Activated naive CD4-positive, alpha-beta T cell treated with anti-CD3 and anti-CD28 coated beads, Interleukin-2, amount 50 U/mL, for 24 hours (primary cell): ENCODE measurements around the gene KREMEN1.
"Not testable (repeated sequence)": the region's sequence is repeated elsewhere in the genome, so short reads cannot be mapped to it uniquely, and the experiment has no call there.

ENCODE experiments used
- H3K27ac Mint-ChIP-seq: one replicate; pipeline ENCODE4 v1.8.0; 2021; ENCODE audit warnings: mild to moderate bottlenecking, mixed read lengths
- H3K27me3 Mint-ChIP-seq: one replicate; pipeline ENCODE4 v1.8.0; 2021; ENCODE audit warnings: mixed read lengths
- H3K36me3 Mint-ChIP-seq: one replicate; pipeline ENCODE4 v1.8.0; 2021; ENCODE audit warnings: mixed read lengths
- H3K4me1 Mint-ChIP-seq: one replicate; pipeline ENCODE4 v1.8.0; 2021; ENCODE audit warnings: mixed read lengths
- H3K4me3 Mint-ChIP-seq: one replicate; pipeline ENCODE4 v1.8.0; 2021; ENCODE audit warnings: mild to moderate bottlenecking, mixed read lengths
- H3K9me3 Mint-ChIP-seq: one replicate; pipeline ENCODE4 v1.8.0; 2021; ENCODE audit warnings: mixed read lengths

The KREMEN1 gene

DNA sequence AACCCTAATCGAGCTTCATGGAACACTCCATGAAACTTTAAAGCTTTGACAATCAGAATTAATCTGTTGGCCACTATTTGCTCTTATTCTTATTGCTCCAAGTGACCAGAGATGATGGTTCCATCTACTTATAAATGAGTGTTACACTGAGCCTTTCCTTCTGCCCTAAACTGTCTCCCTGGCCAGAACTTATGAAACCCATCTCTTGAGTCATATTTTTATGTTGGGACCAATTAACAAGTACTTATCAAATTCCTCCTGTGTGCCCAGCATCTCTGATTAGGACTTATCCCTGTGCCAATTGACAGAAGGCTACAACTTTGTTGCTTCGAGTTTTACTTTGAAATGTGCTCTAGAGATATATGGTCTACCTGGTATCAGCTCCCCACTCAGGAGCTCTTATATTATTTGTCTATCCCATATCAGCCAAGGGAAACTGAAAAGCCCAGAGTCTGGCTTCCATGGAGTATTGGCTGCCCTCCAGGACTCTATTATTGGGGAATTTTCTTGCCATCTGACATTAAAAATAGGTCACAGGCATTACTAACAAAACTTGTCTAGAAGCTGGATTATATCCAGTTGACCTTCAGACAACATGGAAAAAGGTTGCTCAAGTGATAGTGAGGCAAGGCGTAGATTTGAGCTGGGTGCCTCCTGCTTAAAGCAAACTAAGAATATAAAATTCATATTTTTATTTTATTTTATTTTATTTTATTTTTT is 8.8 kb downstream of the KREMEN1 start:
- Mint-ChIP-seq H3K27ac (no peak overlapping the region), H3K4me1 (no peaks in the 10 kb centered on the region), H3K9me3 (no peaks in the 10 kb centered on the region), H3K4me3 (no peak overlapping the region), H3K27me3 (peaks cover 17% of the 10 kb centered on the region), H3K36me3 (no peaks in the 10 kb centered on the region)

DNA sequence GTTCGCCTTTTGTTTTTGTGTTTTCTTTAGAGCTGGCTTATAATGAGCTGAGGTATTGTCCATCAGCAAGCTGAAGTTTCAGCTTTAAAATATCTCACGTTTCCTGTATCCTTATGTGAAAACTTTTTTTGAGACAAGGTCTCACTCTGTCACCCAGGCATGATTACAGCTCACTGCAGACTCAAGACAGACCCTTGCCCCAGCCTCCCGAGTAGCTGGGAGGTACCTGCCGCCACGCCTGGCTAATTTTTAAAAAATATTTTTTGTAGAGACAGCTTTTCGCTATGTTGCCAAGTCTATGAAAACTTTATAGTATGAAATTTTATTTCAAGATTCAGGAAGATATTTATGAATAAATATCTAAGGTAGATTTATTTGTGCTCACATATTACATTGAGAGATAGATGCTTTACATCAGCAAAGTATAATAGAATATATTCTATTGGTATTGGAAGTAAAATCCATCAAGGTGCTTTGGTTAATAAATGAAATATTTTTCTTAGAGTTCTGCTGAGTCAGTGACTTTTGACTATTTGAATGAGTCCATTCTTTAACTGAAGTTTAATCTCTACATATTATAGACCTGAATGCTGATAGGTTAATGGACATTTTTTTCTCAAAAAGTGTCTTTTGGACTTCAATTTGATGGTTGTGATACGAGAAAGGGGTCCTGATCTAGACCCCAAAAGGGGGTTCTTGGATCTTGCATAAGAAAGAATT is 10.2 kb downstream of the KREMEN1 start:
- Mint-ChIP-seq H3K36me3 (no peaks in the 10 kb centered on the region), H3K9me3 (no peaks in the 10 kb centered on the region), H3K27ac (no peak overlapping the region), H3K4me1 (no peaks in the 10 kb centered on the region), H3K27me3 (peaks cover 17% of the 10 kb centered on the region), H3K4me3 (no peak overlapping the region)

DNA sequence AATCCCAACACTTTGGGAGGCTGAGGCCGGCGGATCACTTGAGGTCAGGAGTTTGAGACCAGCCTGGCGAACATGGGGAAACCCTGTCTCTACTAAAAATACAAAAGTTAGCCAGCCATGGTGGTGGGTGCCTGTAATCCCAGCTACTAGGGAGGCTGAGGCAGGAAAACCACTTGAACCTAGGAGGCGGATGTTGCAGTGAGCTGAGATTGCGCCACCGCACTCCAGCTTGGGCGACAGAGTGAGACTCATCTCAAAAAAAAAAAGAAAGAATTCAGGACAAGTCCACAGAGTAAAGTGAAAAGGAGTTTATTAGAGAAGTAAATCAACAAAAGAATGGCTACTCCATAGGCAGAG is 10.7 kb downstream of the KREMEN1 start:
- H3K36me3 Mint-ChIP-seq, H3K4me1 Mint-ChIP-seq, H3K27ac Mint-ChIP-seq, H3K9me3 Mint-ChIP-seq, H3K4me3 Mint-ChIP-seq: not testable (repeated sequence)
- H3K27me3 Mint-ChIP-seq: peaks cover 14% of the 10 kb centered on the region

GRCh38 chr22:29083933-29084591 is 11.2 kb downstream of the KREMEN1 start:
- Mint-ChIP-seq H3K27ac (no peak overlapping the region), H3K27me3 (peaks cover 10% of the 10 kb centered on the region), H3K4me1 (no peaks in the 10 kb centered on the region), H3K36me3 (no peaks in the 10 kb centered on the region), H3K9me3 (no peaks in the 10 kb centered on the region), H3K4me3 (no peak overlapping the region)

DNA sequence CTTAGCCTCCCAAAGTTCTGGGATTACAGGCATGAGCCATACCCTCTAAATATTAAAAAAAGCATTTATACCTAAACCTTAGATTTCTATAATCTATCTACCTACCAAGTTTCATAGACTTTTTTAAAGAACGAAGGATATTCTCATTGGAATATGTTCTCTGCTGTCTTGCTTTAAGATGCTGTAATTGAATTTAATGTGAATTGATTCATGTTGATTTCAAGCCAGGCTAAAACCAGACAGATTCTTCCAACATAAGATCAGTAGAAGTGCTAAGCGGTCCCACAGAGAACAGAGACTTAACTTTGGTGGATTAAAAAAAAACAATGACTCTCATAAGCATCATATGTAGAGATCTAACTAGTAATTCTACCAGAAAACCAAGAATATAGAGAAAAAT is 14.2 kb downstream of the KREMEN1 start:
- no peaks in the 10 kb centered on the region for H3K9me3 Mint-ChIP-seq
- peaks cover 9% of the 10 kb centered on the region for H3K27me3 Mint-ChIP-seq
- H3K36me3 Mint-ChIP-seq: no peaks in the 10 kb centered on the region
- no peak overlapping the region for H3K27ac Mint-ChIP-seq
- no peaks in the 10 kb centered on the region for H3K4me1 Mint-ChIP-seq
- H3K4me3 Mint-ChIP-seq: no peak overlapping the region

GRCh38 chr22:29088809-29089208 is 16.0 kb downstream of the KREMEN1 start:
- no peak overlapping the region for H3K4me3 Mint-ChIP-seq
- H3K27ac Mint-ChIP-seq: no peak overlapping the region
- H3K4me1 Mint-ChIP-seq: no peaks in the 10 kb centered on the region
- no peaks in the 10 kb centered on the region for H3K36me3 Mint-ChIP-seq
- H3K27me3 Mint-ChIP-seq: peaks cover 10% of the 10 kb centered on the region
- no peaks in the 10 kb centered on the region for H3K9me3 Mint-ChIP-seq

GRCh38 chr22:29089507-29089906 is 16.7 kb downstream of the KREMEN1 start:
- H3K27ac Mint-ChIP-seq: no peak overlapping the region
- no peaks in the 10 kb centered on the region for H3K36me3 Mint-ChIP-seq
- no peaks in the 10 kb centered on the region for H3K4me1 Mint-ChIP-seq
- no peaks in the 10 kb centered on the region for H3K9me3 Mint-ChIP-seq
- no peak overlapping the region for H3K4me3 Mint-ChIP-seq
- H3K27me3 Mint-ChIP-seq: peaks cover 10% of the 10 kb centered on the region

DNA sequence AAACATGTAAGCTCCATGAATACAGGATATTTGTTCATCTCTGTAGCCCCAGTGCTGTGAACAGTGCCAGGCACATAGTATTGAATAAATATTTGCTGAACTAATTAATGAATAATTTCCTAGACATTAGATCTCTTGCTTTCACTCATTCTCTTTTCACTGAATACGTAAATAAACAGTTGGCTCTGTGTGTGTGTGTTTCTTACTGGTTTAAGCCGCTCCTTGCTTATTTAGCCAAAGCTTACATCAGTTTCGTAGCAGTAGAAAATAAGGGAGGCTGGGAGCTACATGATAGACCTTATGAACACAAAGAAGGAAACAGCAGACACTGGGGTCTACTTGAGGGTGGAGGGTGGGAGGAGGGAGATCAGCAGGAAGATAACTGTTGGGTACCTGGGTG is 17.2 kb downstream of the KREMEN1 start:
- Mint-ChIP-seq H3K4me1 (no peaks in the 10 kb centered on the region), H3K4me3 (no peak overlapping the region), H3K27ac (no peak overlapping the region), H3K9me3 (no peaks in the 10 kb centered on the region), H3K36me3 (no peaks in the 10 kb centered on the region), H3K27me3 (peaks cover 10% of the 10 kb centered on the region)

DNA sequence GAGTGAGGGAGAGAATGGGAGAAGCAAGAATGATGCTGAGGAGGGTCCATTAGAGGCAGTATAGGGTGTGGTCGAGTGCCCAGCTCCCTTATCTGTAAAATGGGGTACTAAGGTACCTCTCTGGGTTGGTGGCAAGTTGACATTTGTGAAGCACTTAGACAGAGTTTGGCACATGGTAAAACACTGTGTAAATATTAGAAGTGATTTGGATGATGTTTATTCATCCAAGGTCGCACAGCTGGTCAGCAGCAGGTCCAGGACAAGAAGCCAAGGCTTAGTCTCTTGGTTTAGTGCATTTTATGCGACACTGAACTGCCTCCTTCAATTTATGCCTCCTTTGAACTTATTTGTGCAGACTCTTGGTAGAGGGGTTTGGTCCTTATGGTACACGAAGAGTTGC is 19.4 kb downstream of the KREMEN1 start:
- Mint-ChIP-seq H3K36me3 (no peaks in the 10 kb centered on the region), H3K9me3 (no peaks in the 10 kb centered on the region), H3K27ac (no peak overlapping the region), H3K27me3 (peaks cover 7% of the 10 kb centered on the region), H3K4me1 (no peaks in the 10 kb centered on the region), H3K4me3 (no peak overlapping the region)

- no peaks in the 10 kb centered on the region for H3K36me3 Mint-ChIP-seq
- H3K4me3 Mint-ChIP-seq: no peak overlapping the region
- H3K4me1 Mint-ChIP-seq: no peaks in the 10 kb centered on the region
- no peak overlapping the region for H3K27ac Mint-ChIP-seq
- H3K27me3 Mint-ChIP-seq: peaks cover 6% of the 10 kb centered on the region
- H3K9me3 Mint-ChIP-seq: no peaks in the 10 kb centered on the region
These were observed 20.2 kb downstream of the KREMEN1 start for GRCh38 chr22:29093030-29093429.

GRCh38 chr22:29093501-29094300 is 20.9 kb downstream of the KREMEN1 start:
- Mint-ChIP-seq H3K4me1 (no peaks in the 10 kb centered on the region), H3K36me3 (no peaks in the 10 kb centered on the region), H3K27me3 (peaks cover 6% of the 10 kb centered on the region), H3K27ac (no peak overlapping the region), H3K4me3 (no peak overlapping the region), H3K9me3 (no peaks in the 10 kb centered on the region)

- no peaks in the 10 kb centered on the region for H3K9me3 Mint-ChIP-seq
- H3K27ac Mint-ChIP-seq: no peak overlapping the region
These were observed 22.6 kb downstream of the KREMEN1 start for GRCh38 chr22:29095459-29095858.

GRCh38 chr22:29096736-29097669 is 24.2 kb downstream of the KREMEN1 start:
- H3K27me3 Mint-ChIP-seq: peaks cover under 1% of the 10 kb centered on the region
- no peaks in the 10 kb centered on the region for H3K9me3 Mint-ChIP-seq
- no peak overlapping the region for H3K27ac Mint-ChIP-seq
- H3K36me3 Mint-ChIP-seq: no peaks in the 10 kb centered on the region
- H3K4me3 Mint-ChIP-seq: no peak overlapping the region
- H3K4me1 Mint-ChIP-seq: no peaks in the 10 kb centered on the region

More at GRCh38 chr22:29095459-29095858, 22.6 kb downstream of the KREMEN1 start:
- Mint-ChIP-seq H3K36me3 (no peaks in the 10 kb centered on the region), H3K27me3 (peaks cover 4% of the 10 kb centered on the region), H3K4me1 (no peaks in the 10 kb centered on the region), H3K4me3 (no peak overlapping the region)

DNA sequence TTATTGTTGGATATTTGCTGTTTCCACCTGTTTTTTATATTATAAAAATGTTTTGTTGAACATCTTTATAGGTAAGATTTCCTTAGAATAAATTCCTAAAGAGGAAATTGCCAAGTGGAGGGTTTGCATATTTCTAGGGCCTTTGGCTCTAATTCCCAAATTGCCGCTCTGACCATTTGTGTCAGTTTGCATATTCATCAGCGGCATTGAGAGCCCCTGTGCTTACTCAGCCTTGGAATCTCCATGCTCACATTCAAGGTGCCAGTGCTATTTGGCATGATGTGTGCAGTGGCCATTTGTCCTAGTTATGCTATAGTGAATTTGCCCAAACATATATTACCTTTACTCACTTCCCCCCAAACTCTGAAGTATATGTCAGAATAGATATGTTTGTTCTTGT is 25.5 kb downstream of the KREMEN1 start:
- no peaks in the 10 kb centered on the region for H3K36me3 Mint-ChIP-seq
- H3K4me1 Mint-ChIP-seq: no peaks in the 10 kb centered on the region
- no peak overlapping the region for H3K27ac Mint-ChIP-seq

DNA sequence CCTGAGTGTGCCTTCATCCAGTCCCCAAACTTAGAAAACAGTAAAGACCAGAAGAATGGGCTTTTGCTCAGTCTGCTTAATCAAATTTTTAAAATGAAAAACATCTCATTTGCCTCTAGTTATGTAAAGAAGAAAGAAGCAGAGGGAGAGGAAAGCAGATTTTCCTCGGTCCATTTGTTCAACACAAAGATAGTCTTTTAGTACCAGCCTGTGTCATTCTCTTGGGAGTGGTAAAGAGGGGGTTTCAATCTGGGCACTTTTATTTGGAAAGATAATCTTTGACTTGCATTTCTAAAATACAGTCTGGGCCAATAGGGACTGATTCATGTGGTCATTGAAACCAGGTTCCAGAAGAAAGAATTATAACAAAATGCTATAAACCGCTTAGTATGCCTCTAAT is 29.5 kb downstream of the KREMEN1 start:
- Mint-ChIP-seq H3K4me3 (no peak overlapping the region), H3K27me3 (peaks cover 2% of the 10 kb centered on the region), H3K9me3 (no peaks in the 10 kb centered on the region), H3K27ac (no peak overlapping the region), H3K4me1 (no peaks in the 10 kb centered on the region), H3K36me3 (no peaks in the 10 kb centered on the region)

More for the DNA sequence above, 25.5 kb downstream of the KREMEN1 start:
- H3K27me3 Mint-ChIP-seq: no peaks in the 10 kb centered on the region
- no peak overlapping the region for H3K4me3 Mint-ChIP-seq
- no peaks in the 10 kb centered on the region for H3K9me3 Mint-ChIP-seq
